ENCODE data around the gene TTLL5.

Gene TTLL5

DNA sequence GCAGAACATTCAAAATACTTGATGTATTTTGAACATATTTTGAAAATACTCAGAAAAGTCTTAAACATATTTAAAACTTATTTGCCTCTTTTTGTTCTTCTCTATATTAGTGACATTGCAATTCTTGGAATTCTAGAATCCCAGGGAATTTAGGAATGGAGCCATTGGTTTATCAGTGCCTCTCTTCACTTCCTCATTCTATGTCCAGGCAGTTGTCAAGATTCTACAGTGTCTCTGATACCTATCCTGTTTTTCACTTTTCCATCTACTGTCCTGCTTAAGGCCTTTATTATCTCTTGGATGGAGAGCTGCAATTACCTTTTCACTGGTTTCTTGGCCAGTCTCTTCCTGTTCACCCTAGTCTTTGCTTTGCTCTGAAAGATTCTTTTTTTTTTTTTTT, 144.6 kb downstream of the TTLL5 start:
- ATAC-seq = no peak
- TF ChIP-seq ESRRG (CRISPR knock-in tag; IDR thresholded peaks at IDR 0.05) (no peak), ZC3H10 (CRISPR knock-in tag; IDR thresholded peaks at IDR 0.05) (no peak), ZFP30 (CRISPR knock-in tag; IDR thresholded peaks at IDR 0.05) (no peak), PPARA (CRISPR knock-in tag; IDR thresholded peaks at IDR 0.05; ENCODE audit: borderline replicate concordance) (no peak), ZNF565 (CRISPR knock-in tag; conservative IDR thresholded peaks at IDR 0.05; ENCODE audit: low read depth) (no peak), ARNTL (CRISPR knock-in tag; IDR thresholded peaks at IDR 0.05; ENCODE audit: borderline replicate concordance, low read depth) (no peak), ZFP3 (CRISPR knock-in tag; IDR thresholded peaks at IDR 0.05) (no peak), ZNF8 (CRISPR knock-in tag; IDR thresholded peaks at IDR 0.05) (no peak), GLIS3 (CRISPR knock-in tag; IDR thresholded peaks at IDR 0.05) (no peak), RARB (CRISPR knock-in tag; IDR thresholded peaks at IDR 0.05) (no peak), BACH2 (CRISPR knock-in tag; IDR thresholded peaks at IDR 0.05; ENCODE audit: borderline replicate concordance) (no peak)
- TF ChIP-seq, protein P1, sequence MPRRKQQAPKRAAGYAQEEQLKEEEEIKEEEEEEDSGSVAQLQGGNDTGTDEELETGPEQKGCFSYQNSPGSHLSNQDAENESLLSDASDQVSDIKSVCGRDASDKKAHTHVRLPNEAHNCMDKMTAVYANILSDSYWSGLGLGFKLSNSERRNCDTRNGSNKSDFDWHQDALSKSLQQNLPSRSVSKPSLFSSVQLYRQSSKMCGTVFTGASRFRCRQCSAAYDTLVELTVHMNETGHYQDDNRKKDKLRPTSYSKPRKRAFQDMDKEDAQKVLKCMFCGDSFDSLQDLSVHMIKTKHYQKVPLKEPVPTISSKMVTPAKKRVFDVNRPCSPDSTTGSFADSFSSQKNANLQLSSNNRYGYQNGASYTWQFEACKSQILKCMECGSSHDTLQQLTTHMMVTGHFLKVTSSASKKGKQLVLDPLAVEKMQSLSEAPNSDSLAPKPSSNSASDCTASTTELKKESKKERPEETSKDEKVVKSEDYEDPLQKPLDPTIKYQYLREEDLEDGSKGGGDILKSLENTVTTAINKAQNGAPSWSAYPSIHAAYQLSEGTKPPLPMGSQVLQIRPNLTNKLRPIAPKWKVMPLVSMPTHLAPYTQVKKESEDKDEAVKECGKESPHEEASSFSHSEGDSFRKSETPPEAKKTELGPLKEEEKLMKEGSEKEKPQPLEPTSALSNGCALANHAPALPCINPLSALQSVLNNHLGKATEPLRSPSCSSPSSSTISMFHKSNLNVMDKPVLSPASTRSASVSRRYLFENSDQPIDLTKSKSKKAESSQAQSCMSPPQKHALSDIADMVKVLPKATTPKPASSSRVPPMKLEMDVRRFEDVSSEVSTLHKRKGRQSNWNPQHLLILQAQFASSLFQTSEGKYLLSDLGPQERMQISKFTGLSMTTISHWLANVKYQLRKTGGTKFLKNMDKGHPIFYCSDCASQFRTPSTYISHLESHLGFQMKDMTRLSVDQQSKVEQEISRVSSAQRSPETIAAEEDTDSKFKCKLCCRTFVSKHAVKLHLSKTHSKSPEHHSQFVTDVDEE (CRISPR knock-in tag; IDR thresholded peaks at IDR 0.05) = no peak
- TF ChIP-seq, protein P2, sequence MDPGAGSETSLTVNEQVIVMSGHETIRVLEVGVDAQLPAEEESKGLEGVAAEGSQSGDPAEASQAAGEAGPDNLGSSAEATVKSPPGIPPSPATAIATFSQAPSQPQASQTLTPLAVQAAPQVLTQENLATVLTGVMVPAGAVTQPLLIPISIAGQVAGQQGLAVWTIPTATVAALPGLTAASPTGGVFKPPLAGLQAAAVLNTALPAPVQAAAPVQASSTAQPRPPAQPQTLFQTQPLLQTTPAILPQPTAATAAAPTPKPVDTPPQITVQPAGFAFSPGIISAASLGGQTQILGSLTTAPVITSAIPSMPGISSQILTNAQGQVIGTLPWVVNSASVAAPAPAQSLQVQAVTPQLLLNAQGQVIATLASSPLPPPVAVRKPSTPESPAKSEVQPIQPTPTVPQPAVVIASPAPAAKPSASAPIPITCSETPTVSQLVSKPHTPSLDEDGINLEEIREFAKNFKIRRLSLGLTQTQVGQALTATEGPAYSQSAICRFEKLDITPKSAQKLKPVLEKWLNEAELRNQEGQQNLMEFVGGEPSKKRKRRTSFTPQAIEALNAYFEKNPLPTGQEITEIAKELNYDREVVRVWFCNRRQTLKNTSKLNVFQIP (CRISPR knock-in tag; IDR thresholded peaks at IDR 0.05; ENCODE audit: borderline replicate concordance, low read depth) = no peak
- TF ChIP-seq, protein P3, sequence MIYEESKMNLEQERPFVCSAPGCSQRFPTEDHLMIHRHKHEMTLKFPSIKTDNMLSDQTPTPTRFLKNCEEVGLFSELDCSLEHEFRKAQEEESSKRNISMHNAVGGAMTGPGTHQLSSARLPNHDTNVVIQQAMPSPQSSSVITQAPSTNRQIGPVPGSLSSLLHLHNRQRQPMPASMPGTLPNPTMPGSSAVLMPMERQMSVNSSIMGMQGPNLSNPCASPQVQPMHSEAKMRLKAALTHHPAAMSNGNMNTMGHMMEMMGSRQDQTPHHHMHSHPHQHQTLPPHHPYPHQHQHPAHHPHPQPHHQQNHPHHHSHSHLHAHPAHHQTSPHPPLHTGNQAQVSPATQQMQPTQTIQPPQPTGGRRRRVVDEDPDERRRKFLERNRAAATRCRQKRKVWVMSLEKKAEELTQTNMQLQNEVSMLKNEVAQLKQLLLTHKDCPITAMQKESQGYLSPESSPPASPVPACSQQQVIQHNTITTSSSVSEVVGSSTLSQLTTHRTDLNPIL (CRISPR knock-in tag; IDR thresholded peaks at IDR 0.05; ENCODE audit: low read depth) = no peak

- TF ChIP-seq, protein P1 (CRISPR knock-in tag; IDR thresholded peaks at IDR 0.05) = no peak
- no peak for TF ChIP-seq ZFP3 (CRISPR knock-in tag; IDR thresholded peaks at IDR 0.05)
- TF ChIP-seq OSR1 (CRISPR knock-in tag; IDR thresholded peaks at IDR 0.05) = no peak
- TF ChIP-seq ZFP30 (CRISPR knock-in tag; IDR thresholded peaks at IDR 0.05) = no peak
- TF ChIP-seq PPARA (CRISPR knock-in tag; IDR thresholded peaks at IDR 0.05; ENCODE audit: borderline replicate concordance) = no peak
- ATAC-seq = no peak
These were observed 145.3 kb downstream of the TTLL5 start for GRCh38 chr14:75806352-75806832.

DNA sequence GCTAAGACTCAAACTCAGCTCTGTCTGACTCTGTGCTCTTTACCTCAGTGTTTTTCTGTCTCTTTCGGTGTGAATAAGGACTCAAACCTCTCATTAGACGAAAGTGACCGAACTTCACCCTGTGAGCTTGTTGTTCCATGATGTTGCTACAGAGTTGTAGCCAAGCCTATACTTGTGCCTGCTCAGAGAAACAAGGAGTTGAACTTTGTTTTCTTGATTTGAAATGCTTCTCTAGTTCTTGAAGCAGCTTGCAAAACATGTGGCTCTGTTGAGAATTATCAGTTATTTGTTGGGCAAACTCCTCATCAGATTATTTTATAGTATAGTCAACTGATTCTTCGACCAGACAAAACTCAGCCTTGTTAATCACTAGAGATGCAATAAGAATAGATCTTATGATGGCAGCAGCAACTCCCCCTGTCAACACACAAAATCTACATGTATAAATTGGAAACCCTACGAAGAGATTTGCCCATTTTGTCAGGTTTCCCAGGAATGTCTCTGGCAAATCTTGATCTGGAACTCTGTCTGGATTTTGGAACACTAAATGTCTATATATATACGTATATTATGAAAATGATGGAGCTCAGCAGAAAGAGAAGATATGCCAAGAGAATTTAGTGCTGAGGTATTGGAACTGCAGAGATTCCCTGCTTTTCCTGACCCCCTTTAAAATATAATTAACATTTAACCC, 146.8 kb downstream of the TTLL5 start:
- no peak for ATAC-seq
- no peak for TF ChIP-seq RARB (CRISPR knock-in tag; IDR thresholded peaks at IDR 0.05)
- TF ChIP-seq TOX (CRISPR knock-in tag; IDR thresholded peaks at IDR 0.05; ENCODE audit: borderline replicate concordance) = no peak

DNA sequence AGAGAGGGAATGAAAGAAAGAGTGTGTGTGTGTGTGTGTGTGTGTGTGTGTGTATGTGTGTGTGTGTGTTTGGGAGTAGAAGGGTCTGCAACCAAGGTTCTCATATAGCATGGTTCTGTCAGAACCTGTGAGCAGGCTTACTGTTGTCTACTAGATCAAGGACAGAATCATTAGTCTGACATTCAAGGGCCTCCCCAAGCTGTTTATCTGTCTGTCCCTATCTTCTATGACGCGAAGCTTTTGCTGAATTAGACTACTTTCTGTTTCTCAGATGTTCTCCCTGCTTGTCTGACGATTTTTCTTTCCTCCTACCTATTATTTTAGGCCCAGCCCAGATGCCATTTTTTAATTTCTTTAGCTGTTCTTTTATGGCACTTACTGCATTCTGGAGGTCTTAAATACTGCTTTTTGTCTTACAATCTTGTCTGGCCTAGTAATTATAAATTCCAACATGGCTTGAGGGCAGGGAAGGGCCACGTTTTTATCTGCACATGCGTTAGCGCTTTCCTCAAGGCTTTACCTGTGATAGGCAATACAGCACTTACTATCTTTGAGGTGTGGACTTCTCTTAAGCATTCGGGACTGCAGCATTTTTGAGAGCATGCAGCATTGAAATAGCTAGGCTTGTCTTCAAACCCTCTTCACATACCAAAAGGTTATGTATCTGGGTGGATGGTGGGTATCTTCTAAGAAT, 150.2 kb downstream of the TTLL5 start:
- ATAC-seq = no peak
- TF ChIP-seq, protein P1 (CRISPR knock-in tag; IDR thresholded peaks at IDR 0.05) = no peak
- TF ChIP-seq RARB (CRISPR knock-in tag; IDR thresholded peaks at IDR 0.05) (no peak), TOX (CRISPR knock-in tag; IDR thresholded peaks at IDR 0.05; ENCODE audit: borderline replicate concordance) (no peak), ARNTL (CRISPR knock-in tag; IDR thresholded peaks at IDR 0.05; ENCODE audit: borderline replicate concordance, low read depth) (no peak), TCF4 (CRISPR knock-in tag; IDR thresholded peaks at IDR 0.05; ENCODE audit: borderline replicate concordance) (no peak), ZNF70 (CRISPR knock-in tag; IDR thresholded peaks at IDR 0.05) (no peak), ISL1 (CRISPR knock-in tag; IDR thresholded peaks at IDR 0.05) (no peak)
- TF ChIP-seq, protein P2 (CRISPR knock-in tag; IDR thresholded peaks at IDR 0.05; ENCODE audit: borderline replicate concordance, low read depth) = no peak

All from SK-N-SH treated with all-trans-retinoic acid at 6 μM for 48 hours (cell line).